ENCODE results near the gene IER5. TPM values are rescaled to one million over a fixed set of nuclear protein-coding genes. Genes with fewer than 3 reads are reported as not detected.

Gene IER5
- total RNA-seq, 1 experiment from 2014 or later, result 30.5 TPM

DNA sequence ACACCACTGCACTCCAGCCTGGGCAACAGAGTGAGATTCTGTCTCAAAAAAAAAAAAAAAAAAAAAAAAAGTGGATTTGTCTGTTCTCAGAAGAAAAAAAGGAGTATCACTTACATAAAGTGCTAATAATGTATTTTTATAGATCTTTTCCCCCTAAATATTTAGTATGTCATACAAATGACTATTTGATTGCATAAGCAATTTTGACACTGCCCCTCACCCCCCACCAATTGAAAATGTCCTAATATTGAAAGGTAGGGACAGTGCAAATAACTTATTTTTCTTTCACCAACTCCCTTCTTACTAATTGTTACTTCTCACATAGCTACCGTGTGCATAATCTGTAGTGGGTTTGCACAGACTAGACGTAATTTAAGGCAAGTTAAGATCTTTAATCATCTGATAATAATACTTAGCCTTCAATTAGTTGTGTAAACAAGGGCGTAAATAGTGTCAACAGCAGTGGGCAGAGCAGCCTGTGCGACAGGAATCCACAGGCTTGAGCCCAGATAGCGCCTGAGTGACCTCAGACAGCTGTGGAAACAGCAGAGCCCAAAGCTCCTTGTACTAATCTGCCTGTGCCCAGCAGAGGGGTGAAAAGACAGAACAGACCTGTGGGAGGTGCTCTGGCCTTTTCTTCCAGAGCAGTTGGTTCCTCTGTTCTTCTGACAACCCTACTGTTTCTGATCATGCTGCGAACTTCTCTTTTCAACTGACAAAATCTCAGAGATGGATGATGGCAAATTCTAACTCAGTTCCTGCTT, 4.5 kb upstream of the IER5 start:
- no peak for TF ChIP-seq SRF (IDR thresholded peaks at IDR 0.05; ENCODE audit: low read depth)
- TF ChIP-seq, protein P1, sequence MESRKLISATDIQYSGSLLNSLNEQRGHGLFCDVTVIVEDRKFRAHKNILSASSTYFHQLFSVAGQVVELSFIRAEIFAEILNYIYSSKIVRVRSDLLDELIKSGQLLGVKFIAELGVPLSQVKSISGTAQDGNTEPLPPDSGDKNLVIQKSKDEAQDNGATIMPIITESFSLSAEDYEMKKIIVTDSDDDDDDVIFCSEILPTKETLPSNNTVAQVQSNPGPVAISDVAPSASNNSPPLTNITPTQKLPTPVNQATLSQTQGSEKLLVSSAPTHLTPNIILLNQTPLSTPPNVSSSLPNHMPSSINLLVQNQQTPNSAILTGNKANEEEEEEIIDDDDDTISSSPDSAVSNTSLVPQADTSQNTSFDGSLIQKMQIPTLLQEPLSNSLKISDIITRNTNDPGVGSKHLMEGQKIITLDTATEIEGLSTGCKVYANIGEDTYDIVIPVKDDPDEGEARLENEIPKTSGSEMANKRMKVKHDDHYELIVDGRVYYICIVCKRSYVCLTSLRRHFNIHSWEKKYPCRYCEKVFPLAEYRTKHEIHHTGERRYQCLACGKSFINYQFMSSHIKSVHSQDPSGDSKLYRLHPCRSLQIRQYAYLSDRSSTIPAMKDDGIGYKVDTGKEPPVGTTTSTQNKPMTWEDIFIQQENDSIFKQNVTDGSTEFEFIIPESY (IDR thresholded peaks at IDR 0.05; ENCODE audit: extremely low read depth, insufficient replicate concordance, low read length), result no peak
- TF ChIP-seq, protein P2, sequence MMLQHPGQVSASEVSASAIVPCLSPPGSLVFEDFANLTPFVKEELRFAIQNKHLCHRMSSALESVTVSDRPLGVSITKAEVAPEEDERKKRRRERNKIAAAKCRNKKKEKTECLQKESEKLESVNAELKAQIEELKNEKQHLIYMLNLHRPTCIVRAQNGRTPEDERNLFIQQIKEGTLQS (IDR thresholded peaks at IDR 0.05), result no peak
- TF ChIP-seq FOSL1 (IDR thresholded peaks at IDR 0.05; ENCODE audit: low read depth), result no peak
- TF ChIP-seq CBX3 (IDR thresholded peaks at IDR 0.05; ENCODE audit: low read depth), result 0 out of 2 replicates have a peak, but pooled peaks have one; percentile 28
- no peak for TF ChIP-seq REST (IDR thresholded peaks at IDR 0.05; ENCODE audit: low read depth)
- TF ChIP-seq MAX (IDR thresholded peaks at IDR 0.05), result no peak
- TF ChIP-seq RAD21 (IDR thresholded peaks at IDR 0.05; ENCODE audit: low read depth), result peak; percentile 96
- no peak for TF ChIP-seq EZH2phosphoT487 (IDR thresholded peaks at IDR 0.05; ENCODE audit: borderline replicate concordance)
- TF ChIP-seq ZFX (IDR thresholded peaks at IDR 0.05), result no peak
- no peak for TF ChIP-seq YY1 (IDR thresholded peaks at IDR 0.05; ENCODE audit: extremely low read depth, insufficient replicate concordance, low read depth, low read length)
- TF ChIP-seq CTCF (IDR thresholded peaks at IDR 0.05 in 2 of 3, conservative IDR thresholded peaks at IDR 0.05 in 1 of 3; ENCODE audit: borderline replicate concordance in 1 of 3, insufficient read depth in 1 of 3, low read depth in 2 of 3, low read length in 2 of 3), result peak; percentile 64 to 87 (median 72)
- no peak for TF ChIP-seq POLR2AphosphoS5 (IDR thresholded peaks at IDR 0.05; ENCODE audit: low read depth, low read length)
- no peak for TF ChIP-seq SP1 (IDR thresholded peaks at IDR 0.05; ENCODE audit: low read depth)
- no peak overlapping the region for H3K9ac ChIP-seq (ENCODE audit: low read length)
- ChIA-PET CTCF (interaction anchor here (0.8 to 2.2 kb wide), 10 partner anchors 9 to 202 kb away, joined by 3 to 40 read pairs (median 6); no protein-coding TSS in a partner anchor), POLR2A (interaction anchor here (0.8 to 1.8 kb wide), 4 partner anchors 12 to 58 kb away, joined by 3 to 9 read pairs (median 6); no protein-coding TSS in a partner anchor), RAD21 (ENCODE audit: low non-redundant PET in 1 of 2, low total read pairs in 2 of 2, uncharacterized antibody in 2 of 2, unreplicated experiment in 2 of 2) (interaction anchor here (0.9 to 2.3 kb wide), 4 partner anchors 21 to 59 kb away, joined by 3 to 16 read pairs (median 10); no protein-coding TSS in a partner anchor)
- H3K36me3 ChIP-seq (ENCODE audit: control insufficient read depth in 1 of 2, insufficient read depth in 2 of 2, low read length in 2 of 2), result no peaks in the 10 kb centered on the region
- no peaks in the 10 kb centered on the region for H3K27me3 ChIP-seq (ENCODE audit: insufficient read depth, low read length)
- peak; percentile 49 for DNase-seq (ENCODE audit: low read depth, low spot score)
- no peaks in the 10 kb centered on the region for H4K20me1 ChIP-seq (ENCODE audit: insufficient read depth)
- peaks cover 14 to 32% of the 10 kb centered on the region in 2 experiments for H3K4me1 ChIP-seq (ENCODE audit: control insufficient read depth in 1 of 2, insufficient read depth in 2 of 2, low read length in 2 of 2)
- intact Hi-C loops (cut with micrococcal nuclease), result loop anchor here (1.0 to 5.0 kb wide), 2 partner anchors 47 to 58 kb away; no protein-coding TSS in a partner anchor
- H2AFZ ChIP-seq (ENCODE audit: low read depth, low read length, poor library complexity, severe bottlenecking), result peak overlapping the region; percentile 87
- H3K9me3 ChIP-seq (ENCODE audit: control insufficient read depth in 1 of 2, insufficient read depth in 1 of 2, low read depth in 1 of 2, low read length in 2 of 2), result no peaks in the 10 kb centered on the region
- peak; percentile 64 for ATAC-seq
- H3K4me3 ChIP-seq (replicated peaks in 1 of 2; ENCODE audit: low read depth in 1 of 2, low read length in 2 of 2), result no peak overlapping the region
- BruUV-seq (replicated peaks), result no TSS peak
- peak overlapping the region; percentile 38 for H3K4me2 ChIP-seq (ENCODE audit: low read length)
- H3K9me2 ChIP-seq (ENCODE audit: insufficient read depth), result no peaks in the 10 kb centered on the region
- no peak overlapping the region for H3K27ac ChIP-seq (ENCODE audit: low read depth, low read length)
- peaks cover 5% of the 10 kb centered on the region for H3K79me2 ChIP-seq (ENCODE audit: insufficient read depth, low read length)
